ENCODE measurements around the gene TRIM47. TPM values are rescaled to one million over a fixed set of nuclear protein-coding genes. Genes with fewer than 3 reads are reported as not detected.

TRIM47 gene
- total and polyA plus RNA-seq, 2 experiments from 2014 or later, result 1.2 to 1.4 TPM

GRCh38 chr17:75925912-75926311 lies 47.5 kb upstream of the TRIM47 start:
- no peak overlapping the region for H3K4me2 ChIP-seq (ENCODE audit: unreplicated experiment)
- H2AFZ ChIP-seq, result no peak overlapping the region
- H3K79me2 ChIP-seq (ENCODE audit: insufficient read depth), result no peaks in the 10 kb centered on the region
- no peak overlapping the region for H3K27ac ChIP-seq
- TF ChIP-seq EZH2phosphoT487 (IDR thresholded peaks at IDR 0.05; ENCODE audit: insufficient read depth, low read depth) (no peak), EZH2 (IDR thresholded peaks at IDR 0.05; ENCODE audit: insufficient read depth, poor library complexity, severe bottlenecking) (no peak)
- WGBS, 2 experiments (ENCODE audit: low coverage in 1 of 2, low lambda C conversion rate in 2 of 2, missing lambda C conversion rate in 2 of 2), result 97% methylated on average over 15 of the region's 15 CpGs
- H4K20me1 ChIP-seq (ENCODE audit: insufficient read depth), result no peaks in the 10 kb centered on the region
- no peaks in the 10 kb centered on the region for H3K4me1 ChIP-seq (ENCODE audit: insufficient read depth)
- no peaks in the 10 kb centered on the region for H3K9me3 ChIP-seq (ENCODE audit: low read depth)
- in situ Hi-C loops (cut with MboI), result no loop called here
- no peaks in the 10 kb centered on the region for H3K27me3 ChIP-seq (replicated peaks; ENCODE audit: insufficient read depth)
- H3F3A ChIP-seq (ENCODE audit: insufficient read depth), result no peaks in the 10 kb centered on the region
- DNase-seq, result no peak
- no peak overlapping the region for H3K4me3 ChIP-seq
- no peaks in the 10 kb centered on the region for H3K9me2 ChIP-seq (ENCODE audit: insufficient read depth)
- H3K9ac ChIP-seq, result no peak overlapping the region
- no peaks in the 10 kb centered on the region; the same call in 1 of the 2 replicates for H3K36me3 ChIP-seq (ENCODE audit: low read depth)

GRCh38 chr17:75925103-75925502 lies 46.7 kb upstream of the TRIM47 start:
- Histone ChIP-seq H3K27ac (no peak overlapping the region), H3K27me3 (replicated peaks; ENCODE audit: insufficient read depth) (no peaks in the 10 kb centered on the region), H3K9me3 (ENCODE audit: low read depth) (no peaks in the 10 kb centered on the region), H3K4me2 (ENCODE audit: unreplicated experiment) (no peak overlapping the region), H3K4me3 (no peak overlapping the region), H2AFZ (no peak overlapping the region), H3F3A (ENCODE audit: insufficient read depth) (no peaks in the 10 kb centered on the region), H3K4me1 (ENCODE audit: insufficient read depth) (no peaks in the 10 kb centered on the region), H3K9ac (no peak overlapping the region), H3K36me3 (ENCODE audit: low read depth) (no peaks in the 10 kb centered on the region; the same call in 1 of the 2 replicates), H3K79me2 (ENCODE audit: insufficient read depth) (no peaks in the 10 kb centered on the region), H4K20me1 (ENCODE audit: insufficient read depth) (no peaks in the 10 kb centered on the region), H3K9me2 (ENCODE audit: insufficient read depth) (no peaks in the 10 kb centered on the region)
- in situ Hi-C loops (cut with MboI), result no loop called here
- no peak for DNase-seq
- WGBS, 2 experiments (ENCODE audit: low coverage in 1 of 2, low lambda C conversion rate in 2 of 2, missing lambda C conversion rate in 2 of 2), result 92 to 95% methylated on average over 11 of the region's 11 CpGs
- TF ChIP-seq EZH2 (IDR thresholded peaks at IDR 0.05; ENCODE audit: insufficient read depth, poor library complexity, severe bottlenecking), result no peak
- no peak for TF ChIP-seq EZH2phosphoT487 (IDR thresholded peaks at IDR 0.05; ENCODE audit: insufficient read depth, low read depth)

GRCh38 chr17:75922963-75923874 lies 44.8 kb upstream of the TRIM47 start:
- no peaks in the 10 kb centered on the region; the same call in 1 of the 2 replicates for H3K36me3 ChIP-seq (ENCODE audit: low read depth)
- no peak overlapping the region for H3K9ac ChIP-seq
- no peak for TF ChIP-seq EZH2phosphoT487 (IDR thresholded peaks at IDR 0.05; ENCODE audit: insufficient read depth, low read depth)
- no peak for TF ChIP-seq EZH2 (IDR thresholded peaks at IDR 0.05; ENCODE audit: insufficient read depth, poor library complexity, severe bottlenecking)
- H3F3A ChIP-seq (ENCODE audit: insufficient read depth), result no peaks in the 10 kb centered on the region
- no peaks in the 10 kb centered on the region for H3K4me1 ChIP-seq (ENCODE audit: insufficient read depth)
- WGBS, 2 experiments (ENCODE audit: low coverage in 1 of 2, low lambda C conversion rate in 2 of 2, missing lambda C conversion rate in 2 of 2), result 86 to 87% methylated on average over 19 of the region's 19 CpGs
- H4K20me1 ChIP-seq (ENCODE audit: insufficient read depth), result no peaks in the 10 kb centered on the region
- no peak for DNase-seq
- no peaks in the 10 kb centered on the region for H3K9me3 ChIP-seq (ENCODE audit: low read depth)
- no peak overlapping the region for H3K4me2 ChIP-seq (ENCODE audit: unreplicated experiment)
- in situ Hi-C loops (cut with MboI), result loop anchor here (25.0 kb wide), 1 partner anchor 364 kb away; no protein-coding TSS in a partner anchor
- no peaks in the 10 kb centered on the region for H3K9me2 ChIP-seq (ENCODE audit: insufficient read depth)
- H2AFZ ChIP-seq, result no peak overlapping the region
- H3K27me3 ChIP-seq (replicated peaks; ENCODE audit: insufficient read depth), result no peaks in the 10 kb centered on the region
- H3K4me3 ChIP-seq, result no peak overlapping the region
- H3K79me2 ChIP-seq (ENCODE audit: insufficient read depth), result no peaks in the 10 kb centered on the region
- no peak overlapping the region for H3K27ac ChIP-seq

GRCh38 chr17:75922173-75922961 lies 44.0 kb upstream of the TRIM47 start:
- no peaks in the 10 kb centered on the region for H3K4me1 ChIP-seq (ENCODE audit: insufficient read depth)
- H3K4me2 ChIP-seq (ENCODE audit: unreplicated experiment), result no peak overlapping the region
- H3K9me3 ChIP-seq (ENCODE audit: low read depth), result no peaks in the 10 kb centered on the region
- H3K4me3 ChIP-seq, result no peak overlapping the region
- no peak overlapping the region for H3K27ac ChIP-seq
- TF ChIP-seq EZH2 (IDR thresholded peaks at IDR 0.05; ENCODE audit: insufficient read depth, poor library complexity, severe bottlenecking), result no peak
- TF ChIP-seq EZH2phosphoT487 (IDR thresholded peaks at IDR 0.05; ENCODE audit: insufficient read depth, low read depth), result no peak
- no peaks in the 10 kb centered on the region for H4K20me1 ChIP-seq (ENCODE audit: insufficient read depth)
- DNase-seq, result no peak
- in situ Hi-C loops (cut with MboI), result loop anchor here (25.0 kb wide), 1 partner anchor 365 kb away; no protein-coding TSS in a partner anchor
- no peaks in the 10 kb centered on the region for H3K27me3 ChIP-seq (replicated peaks; ENCODE audit: insufficient read depth)
- H3K79me2 ChIP-seq (ENCODE audit: insufficient read depth), result no peaks in the 10 kb centered on the region
- no peaks in the 10 kb centered on the region for H3K9me2 ChIP-seq (ENCODE audit: insufficient read depth)
- no peaks in the 10 kb centered on the region; the same call in 1 of the 2 replicates for H3K36me3 ChIP-seq (ENCODE audit: low read depth)
- H3K9ac ChIP-seq, result no peak overlapping the region
- no peaks in the 10 kb centered on the region for H3F3A ChIP-seq (ENCODE audit: insufficient read depth)
- 93 to 96% methylated on average over 18 of the region's 18 CpGs for WGBS, 2 experiments (ENCODE audit: low coverage in 1 of 2, low lambda C conversion rate in 2 of 2, missing lambda C conversion rate in 2 of 2)
- no peak overlapping the region for H2AFZ ChIP-seq
